B cell (primary cell): ENCODE data around the gene SLC4A1.

Source experiments
- EZH2 ChIP-seq: IDR thresholded peaks from 2 replicates; pipeline ENCODE4 v1.6.1; 2012; ENCODE audit warnings: borderline replicate concordance, low read depth, mild to moderate bottlenecking, moderate library complexity, low read length; ENCODE audit not compliant: insufficient read depth, poor library complexity, severe bottlenecking
- TF ChIP-seq, protein P1 (sequence below): fragments of 200-600 bp; IDR thresholded peaks from one replicate; pipeline ENCODE4 v1.8.0; 2022; ENCODE audit warnings: antibody characterized with exemption, mild to moderate bottlenecking

DNA sequence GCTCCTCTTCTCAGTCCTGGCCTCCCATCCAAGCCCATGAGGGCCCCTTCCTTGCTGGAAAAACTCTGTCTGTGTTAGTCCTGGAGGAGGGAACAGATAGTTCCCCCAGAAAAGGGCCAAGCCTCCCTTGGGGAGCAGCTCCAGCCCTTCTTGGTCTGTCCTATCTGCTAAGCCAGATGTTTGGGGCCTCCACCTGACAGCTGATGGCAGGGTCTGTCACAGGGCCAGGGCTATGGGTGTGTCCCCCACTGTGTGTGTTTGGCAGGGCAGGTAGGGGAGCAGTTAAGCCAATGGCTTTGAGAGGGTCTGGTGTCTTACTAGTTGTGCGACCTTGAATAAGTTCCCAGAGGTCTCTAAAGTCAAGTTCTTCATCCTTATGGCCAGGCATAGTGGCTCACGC lies 13.6 kb upstream of the SLC4A1 start:
- TF ChIP-seq, protein P1, sequence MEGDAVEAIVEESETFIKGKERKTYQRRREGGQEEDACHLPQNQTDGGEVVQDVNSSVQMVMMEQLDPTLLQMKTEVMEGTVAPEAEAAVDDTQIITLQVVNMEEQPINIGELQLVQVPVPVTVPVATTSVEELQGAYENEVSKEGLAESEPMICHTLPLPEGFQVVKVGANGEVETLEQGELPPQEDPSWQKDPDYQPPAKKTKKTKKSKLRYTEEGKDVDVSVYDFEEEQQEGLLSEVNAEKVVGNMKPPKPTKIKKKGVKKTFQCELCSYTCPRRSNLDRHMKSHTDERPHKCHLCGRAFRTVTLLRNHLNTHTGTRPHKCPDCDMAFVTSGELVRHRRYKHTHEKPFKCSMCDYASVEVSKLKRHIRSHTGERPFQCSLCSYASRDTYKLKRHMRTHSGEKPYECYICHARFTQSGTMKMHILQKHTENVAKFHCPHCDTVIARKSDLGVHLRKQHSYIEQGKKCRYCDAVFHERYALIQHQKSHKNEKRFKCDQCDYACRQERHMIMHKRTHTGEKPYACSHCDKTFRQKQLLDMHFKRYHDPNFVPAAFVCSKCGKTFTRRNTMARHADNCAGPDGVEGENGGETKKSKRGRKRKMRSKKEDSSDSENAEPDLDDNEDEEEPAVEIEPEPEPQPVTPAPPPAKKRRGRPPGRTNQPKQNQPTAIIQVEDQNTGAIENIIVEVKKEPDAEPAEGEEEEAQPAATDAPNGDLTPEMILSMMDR: no peak
- TF ChIP-seq EZH2: no peak
